PC-9 (cell line): ENCODE results near the gene SORBS1.

Experiments used
- CTCF ChIP-seq: fragments of 200-600 bp; sonication (generic); conservative IDR thresholded peaks from 2 replicates; pipeline ENCODE4 v1.6.1; 2017; ENCODE audit warnings: mixed run types, antibody characterized with exemption, mild to moderate bottlenecking, moderate library complexity
- EZH2 ChIP-seq: fragments of 200-600 bp; sonication (generic); IDR thresholded peaks from 2 replicates; pipeline ENCODE4 v1.8.0; 2017; ENCODE audit warnings: antibody characterized with exemption, low read depth

- TF ChIP-seq CTCF (no peak), EZH2 (no peak)
Observed at GRCh38 chr10:95401704-95402469, 159.3 kb downstream of the SORBS1 start.
